Measurements from ENCODE around the gene FAM168A.

FAM168A gene

GRCh38 chr11:73422886-73423285, 175.0 kb downstream of the FAM168A start:
- Histone ChIP-seq H3K4me1 (ENCODE audit: control insufficient read depth, low read length) (no peaks in the 10 kb centered on the region), H3K79me2 (ENCODE audit: control insufficient read depth, low read length) (no peaks in the 10 kb centered on the region)

DNA sequence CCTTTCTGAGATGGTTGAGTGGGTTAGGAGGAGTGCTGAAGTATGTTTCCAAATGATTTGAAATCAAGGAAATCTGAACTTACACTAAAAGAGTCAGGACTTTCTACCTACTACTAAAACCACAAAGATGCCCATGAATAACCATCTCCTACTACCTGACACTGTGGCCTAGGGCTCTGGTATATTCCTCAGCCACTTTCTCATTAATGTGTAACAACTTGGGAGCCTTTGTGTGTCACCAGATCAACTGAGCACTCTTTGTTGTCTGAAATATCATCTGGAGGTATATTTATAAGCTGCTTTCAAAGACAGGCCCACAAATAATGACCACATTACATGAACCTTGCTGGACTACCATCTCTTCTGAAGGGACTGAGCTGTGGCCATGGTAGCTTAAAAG, 177.8 kb downstream of the FAM168A start:
- Histone ChIP-seq H3K36me3 (ENCODE audit: control insufficient read depth, low read length) (peaks cover 15% of the 10 kb centered on the region), H3K4me3 (ENCODE audit: low read length) (no peak overlapping the region), H3K9me2 (replicated peaks; ENCODE audit: control insufficient read depth, low read length) (no peaks in the 10 kb centered on the region), H3K27me3 (ENCODE audit: control insufficient read depth, low read length) (no peaks in the 10 kb centered on the region), H3K4me1 (ENCODE audit: control insufficient read depth, low read length) (no peaks in the 10 kb centered on the region), H4K20me1 (ENCODE audit: control insufficient read depth, insufficient read depth, low read depth, low read length) (0 out of 2 replicates have a peak, but pooled peaks cover 6% of the 10 kb centered on the region), H3K79me2 (ENCODE audit: control insufficient read depth, low read length) (no peaks in the 10 kb centered on the region), H3K9me3 (ENCODE audit: control insufficient read depth, insufficient read depth, low read length) (no peaks in the 10 kb centered on the region), H3K4me2 (ENCODE audit: low read length) (no peak overlapping the region), H3K27ac (ENCODE audit: low read depth, low read length) (no peak overlapping the region), H3F3A (ENCODE audit: control insufficient read depth, insufficient read depth) (no peaks in the 10 kb centered on the region)
- TF ChIP-seq EZH2phosphoT487 (IDR thresholded peaks at IDR 0.05; ENCODE audit: borderline replicate concordance, low read length), result no peak
- TF ChIP-seq, protein P1, sequence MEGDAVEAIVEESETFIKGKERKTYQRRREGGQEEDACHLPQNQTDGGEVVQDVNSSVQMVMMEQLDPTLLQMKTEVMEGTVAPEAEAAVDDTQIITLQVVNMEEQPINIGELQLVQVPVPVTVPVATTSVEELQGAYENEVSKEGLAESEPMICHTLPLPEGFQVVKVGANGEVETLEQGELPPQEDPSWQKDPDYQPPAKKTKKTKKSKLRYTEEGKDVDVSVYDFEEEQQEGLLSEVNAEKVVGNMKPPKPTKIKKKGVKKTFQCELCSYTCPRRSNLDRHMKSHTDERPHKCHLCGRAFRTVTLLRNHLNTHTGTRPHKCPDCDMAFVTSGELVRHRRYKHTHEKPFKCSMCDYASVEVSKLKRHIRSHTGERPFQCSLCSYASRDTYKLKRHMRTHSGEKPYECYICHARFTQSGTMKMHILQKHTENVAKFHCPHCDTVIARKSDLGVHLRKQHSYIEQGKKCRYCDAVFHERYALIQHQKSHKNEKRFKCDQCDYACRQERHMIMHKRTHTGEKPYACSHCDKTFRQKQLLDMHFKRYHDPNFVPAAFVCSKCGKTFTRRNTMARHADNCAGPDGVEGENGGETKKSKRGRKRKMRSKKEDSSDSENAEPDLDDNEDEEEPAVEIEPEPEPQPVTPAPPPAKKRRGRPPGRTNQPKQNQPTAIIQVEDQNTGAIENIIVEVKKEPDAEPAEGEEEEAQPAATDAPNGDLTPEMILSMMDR (IDR thresholded peaks at IDR 0.05; ENCODE audit: low read depth, low read length, poor library complexity, severe bottlenecking), result no peak

More at GRCh38 chr11:73422886-73423285, 175.0 kb downstream of the FAM168A start:
- TF ChIP-seq, protein P1 (IDR thresholded peaks at IDR 0.05; ENCODE audit: low read depth, low read length, poor library complexity, severe bottlenecking), result no peak
- TF ChIP-seq EZH2phosphoT487 (IDR thresholded peaks at IDR 0.05; ENCODE audit: borderline replicate concordance, low read length), result no peak
- no peaks in the 10 kb centered on the region for H3K27me3 ChIP-seq (ENCODE audit: control insufficient read depth, low read length)
- H3F3A ChIP-seq (ENCODE audit: control insufficient read depth, insufficient read depth), result no peaks in the 10 kb centered on the region
- no peaks in the 10 kb centered on the region for H3K9me3 ChIP-seq (ENCODE audit: control insufficient read depth, insufficient read depth, low read length)
- peaks cover 13% of the 10 kb centered on the region for H3K36me3 ChIP-seq (ENCODE audit: control insufficient read depth, low read length)
- H4K20me1 ChIP-seq (ENCODE audit: control insufficient read depth, insufficient read depth, low read depth, low read length), result 0 out of 2 replicates have a peak, but pooled peaks cover 6% of the 10 kb centered on the region
- no peak overlapping the region for H3K4me2 ChIP-seq (ENCODE audit: low read length)
- H3K9me2 ChIP-seq (replicated peaks; ENCODE audit: control insufficient read depth, low read length), result no peaks in the 10 kb centered on the region
- H3K4me3 ChIP-seq (ENCODE audit: low read length), result no peak overlapping the region
- no peak overlapping the region for H3K27ac ChIP-seq (ENCODE audit: low read depth, low read length)

DNA sequence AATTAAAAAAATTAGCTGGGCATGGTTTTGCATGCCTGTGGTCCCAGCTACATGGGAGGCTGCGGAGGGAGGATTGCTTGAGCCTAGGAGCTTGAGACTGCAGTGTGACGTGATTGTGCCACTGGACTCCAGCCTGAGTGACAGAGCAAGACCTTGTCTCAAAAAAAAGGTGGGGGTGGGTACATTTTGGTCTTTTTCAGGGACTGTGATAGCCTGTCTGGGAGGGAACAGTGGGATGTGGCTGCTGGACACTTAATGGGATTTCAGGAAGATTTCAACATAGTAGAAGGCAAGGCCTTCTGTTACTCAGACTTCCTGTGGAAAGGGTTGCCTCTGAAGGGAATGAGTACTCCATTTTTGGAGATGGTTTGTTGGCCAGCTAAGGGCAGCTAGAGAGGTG, 181.1 kb downstream of the FAM168A start:
- TF ChIP-seq, protein P1 (IDR thresholded peaks at IDR 0.05; ENCODE audit: low read depth, low read length, poor library complexity, severe bottlenecking), result no peak
- Histone ChIP-seq H3K4me1 (ENCODE audit: control insufficient read depth, low read length) (no peaks in the 10 kb centered on the region), H3K27ac (ENCODE audit: low read depth, low read length) (no peak overlapping the region), H3K79me2 (ENCODE audit: control insufficient read depth, low read length) (no peaks in the 10 kb centered on the region), H4K20me1 (ENCODE audit: control insufficient read depth, insufficient read depth, low read depth, low read length) (no peaks in the 10 kb centered on the region; the same call in 1 of the 2 replicates), H3K9me3 (ENCODE audit: control insufficient read depth, insufficient read depth, low read length) (no peaks in the 10 kb centered on the region), H3K4me3 (ENCODE audit: low read length) (no peak overlapping the region), H3K9me2 (replicated peaks; ENCODE audit: control insufficient read depth, low read length) (no peaks in the 10 kb centered on the region), H3K4me2 (ENCODE audit: low read length) (no peak overlapping the region), H3F3A (ENCODE audit: control insufficient read depth, insufficient read depth) (no peaks in the 10 kb centered on the region), H3K27me3 (ENCODE audit: control insufficient read depth, low read length) (no peaks in the 10 kb centered on the region), H3K36me3 (ENCODE audit: control insufficient read depth, low read length) (peaks cover 15% of the 10 kb centered on the region)

Measured in DOHH2 (cell line).